A549 treated with Mapracorat at 1 μM for 4 hours (cell line): ENCODE results near the gene KDELR3. TPM values are rescaled to one million over a fixed set of nuclear protein-coding genes. Genes with fewer than 3 reads are reported as not detected.

Experiments
- total RNA-seq: library from RNA; stranded (reverse); fragments of 200-300 nt; extraction: Qiagen RNA extraction; gene quantifications from 5 replicates; pipeline ENCODE4 v1.2.3, GENCODE V29; 2022

KDELR3 gene
- 17.2 to 20.9 TPM (median 19.8 TPM) in 5 replicates for total RNA-seq

DNA sequence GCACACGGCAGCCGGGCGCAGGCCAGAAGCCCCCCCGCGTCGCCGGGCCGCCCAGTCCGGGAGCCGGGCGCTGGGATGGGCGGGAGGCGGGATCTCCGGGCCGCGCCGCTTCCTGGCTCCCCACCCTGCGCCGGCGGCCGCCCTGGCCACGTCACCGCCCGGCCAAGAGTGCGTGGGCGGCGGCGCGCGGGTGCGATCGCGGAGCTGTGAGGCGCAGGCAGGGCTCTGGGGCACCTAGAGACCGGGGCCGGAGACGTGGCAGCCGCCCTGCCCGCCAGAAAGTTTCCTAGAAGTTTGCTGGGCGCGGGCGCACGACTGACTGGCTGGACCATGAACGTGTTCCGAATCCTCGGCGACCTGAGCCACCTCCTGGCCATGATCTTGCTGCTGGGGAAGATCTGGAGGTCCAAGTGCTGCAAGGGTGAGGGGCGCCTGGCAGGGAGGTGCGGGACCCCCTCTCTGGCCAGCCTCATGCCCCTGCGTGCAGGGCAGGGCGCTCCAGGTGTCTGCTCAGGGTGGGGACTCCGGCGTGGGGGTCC is at the start of gene KDELR3:
TSS of gene KDELR3 (plus strand) at position 193 of the 539 bp plus-strand sequence. CDS start at position 331, 138 bp downstream.

DNA sequence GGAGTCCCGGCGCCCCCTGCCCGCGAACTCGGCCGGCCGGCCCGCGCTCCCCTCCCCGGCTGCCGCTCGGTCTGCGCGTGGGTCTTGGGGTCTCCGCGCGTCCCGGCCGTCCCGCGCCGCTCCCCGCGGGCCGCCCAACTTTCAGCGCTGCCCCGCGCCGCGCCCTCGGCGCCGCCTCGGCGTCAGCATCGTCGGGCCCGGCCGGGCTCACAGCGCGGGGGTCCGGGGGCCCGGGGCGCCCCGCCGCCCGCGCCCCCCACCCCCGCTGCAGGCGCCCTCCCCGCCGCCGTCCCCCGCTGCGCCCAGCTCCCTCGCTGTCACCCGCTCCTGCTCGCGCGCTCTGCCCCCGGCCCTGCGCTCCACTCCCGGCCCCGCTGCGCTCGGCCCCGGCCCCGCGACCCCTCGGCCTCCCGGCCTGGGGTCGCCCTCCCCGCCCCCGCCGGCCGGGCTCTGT is 12.8 kb upstream of the KDELR3 start, which contains the start of gene KCNJ4:
TSS of gene KCNJ4 (minus strand) at position 124 of the 454 bp plus-strand sequence. CDS start 27,067 bp downstream, outside the sequence.

GRCh38 chr22:38506118-38506962 is 38.4 kb downstream of the KDELR3 start, which contains the start of gene DDX17:
DDX17 (minus strand) TSS chr22:38506311.

Other genes with a start within 250 kb of the KDELR3 start
- gene TMEM184B, start 195.1 kb upstream of the KDELR3 start, total RNA-seq = 39.0 to 53.3 TPM (median 52.6 TPM) in 5 replicates
- gene CSNK1E, start 150.7 kb upstream of the KDELR3 start, total RNA-seq = 87.7 to 107 TPM (median 103 TPM) in 5 replicates
- 0.18 to 0.56 TPM (median 0.35 TPM) in 5 replicates for gene KCNJ4, start 12.9 kb upstream of the KDELR3 start, total RNA-seq
- gene DDX17, start 38.2 kb downstream of the KDELR3 start, total RNA-seq = 81.7 to 92.8 TPM (median 89.6 TPM) in 5 replicates
- gene DMC1, start 102.1 kb downstream of the KDELR3 start, total RNA-seq = 1.9 to 6.7 TPM (median 2.9 TPM) in 5 replicates
- 0.74 to 1.3 TPM (median 0.75 TPM) in 5 replicates for gene FAM227A, start 188.3 kb downstream of the KDELR3 start, total RNA-seq
- gene CBY1, start 188.5 kb downstream of the KDELR3 start, total RNA-seq = 13.9 to 15.6 TPM (median 14.4 TPM) in 5 replicates
- gene TOMM22, start 213.9 kb downstream of the KDELR3 start, total RNA-seq = 67.4 to 82.8 TPM (median 70.6 TPM) in 5 replicates
- 25.6 to 33.1 TPM (median 31.2 TPM) in 5 replicates for gene JOSD1, start 232.8 kb downstream of the KDELR3 start, total RNA-seq
- 7.2 to 9.7 TPM (median 7.9 TPM) in 5 replicates for gene GTPBP1, start 237.8 kb downstream of the KDELR3 start, total RNA-seq